CD4-positive, alpha-beta T cell treated with Interleukin-17A for 1 hour (primary cell): ENCODE results near the gene VAV1.

Experiments used
- DNase-seq: peaks from one replicate; pipeline ENCODE4 v3.0.0-alpha.2; 2020

The VAV1 gene, protein sequence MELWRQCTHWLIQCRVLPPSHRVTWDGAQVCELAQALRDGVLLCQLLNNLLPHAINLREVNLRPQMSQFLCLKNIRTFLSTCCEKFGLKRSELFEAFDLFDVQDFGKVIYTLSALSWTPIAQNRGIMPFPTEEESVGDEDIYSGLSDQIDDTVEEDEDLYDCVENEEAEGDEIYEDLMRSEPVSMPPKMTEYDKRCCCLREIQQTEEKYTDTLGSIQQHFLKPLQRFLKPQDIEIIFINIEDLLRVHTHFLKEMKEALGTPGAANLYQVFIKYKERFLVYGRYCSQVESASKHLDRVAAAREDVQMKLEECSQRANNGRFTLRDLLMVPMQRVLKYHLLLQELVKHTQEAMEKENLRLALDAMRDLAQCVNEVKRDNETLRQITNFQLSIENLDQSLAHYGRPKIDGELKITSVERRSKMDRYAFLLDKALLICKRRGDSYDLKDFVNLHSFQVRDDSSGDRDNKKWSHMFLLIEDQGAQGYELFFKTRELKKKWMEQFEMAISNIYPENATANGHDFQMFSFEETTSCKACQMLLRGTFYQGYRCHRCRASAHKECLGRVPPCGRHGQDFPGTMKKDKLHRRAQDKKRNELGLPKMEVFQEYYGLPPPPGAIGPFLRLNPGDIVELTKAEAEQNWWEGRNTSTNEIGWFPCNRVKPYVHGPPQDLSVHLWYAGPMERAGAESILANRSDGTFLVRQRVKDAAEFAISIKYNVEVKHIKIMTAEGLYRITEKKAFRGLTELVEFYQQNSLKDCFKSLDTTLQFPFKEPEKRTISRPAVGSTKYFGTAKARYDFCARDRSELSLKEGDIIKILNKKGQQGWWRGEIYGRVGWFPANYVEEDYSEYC

GRCh38 chr19:6772028-6772865 lies at the start of gene VAV1:
Gene VAV1 (plus strand): TSS chr19:6772708. CDS start chr19:6772808, 100 bp downstream.
- DNase-seq = peak; percentile 89

- DNase-seq = no peak
These were observed 49.3 kb upstream of the VAV1 start for GRCh38 chr19:6723108-6723618.

DNA sequence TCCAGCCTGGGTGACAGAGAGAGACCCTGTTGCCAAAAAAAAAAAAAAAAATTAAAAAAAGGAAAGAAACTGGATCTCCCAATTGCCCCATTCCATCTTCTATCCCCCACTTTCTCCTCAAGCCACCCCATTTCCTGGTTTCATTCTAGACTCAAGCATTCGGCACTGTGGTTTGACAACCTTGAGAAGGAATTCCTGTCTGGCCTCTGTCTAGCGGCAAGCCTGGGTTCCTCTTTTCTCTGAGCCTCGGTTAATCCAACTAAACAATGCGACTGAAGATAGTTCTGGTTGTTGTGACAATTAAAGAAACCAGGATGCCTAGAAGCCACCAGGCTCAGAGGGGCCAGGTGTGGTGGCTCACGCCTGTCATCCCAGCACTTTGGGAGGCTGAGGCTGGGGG lies 48.8 kb upstream of the VAV1 start:
- no peak for DNase-seq

GRCh38 chr19:6724631-6725492 lies 47.6 kb upstream of the VAV1 start:
- no peak for DNase-seq

DNA sequence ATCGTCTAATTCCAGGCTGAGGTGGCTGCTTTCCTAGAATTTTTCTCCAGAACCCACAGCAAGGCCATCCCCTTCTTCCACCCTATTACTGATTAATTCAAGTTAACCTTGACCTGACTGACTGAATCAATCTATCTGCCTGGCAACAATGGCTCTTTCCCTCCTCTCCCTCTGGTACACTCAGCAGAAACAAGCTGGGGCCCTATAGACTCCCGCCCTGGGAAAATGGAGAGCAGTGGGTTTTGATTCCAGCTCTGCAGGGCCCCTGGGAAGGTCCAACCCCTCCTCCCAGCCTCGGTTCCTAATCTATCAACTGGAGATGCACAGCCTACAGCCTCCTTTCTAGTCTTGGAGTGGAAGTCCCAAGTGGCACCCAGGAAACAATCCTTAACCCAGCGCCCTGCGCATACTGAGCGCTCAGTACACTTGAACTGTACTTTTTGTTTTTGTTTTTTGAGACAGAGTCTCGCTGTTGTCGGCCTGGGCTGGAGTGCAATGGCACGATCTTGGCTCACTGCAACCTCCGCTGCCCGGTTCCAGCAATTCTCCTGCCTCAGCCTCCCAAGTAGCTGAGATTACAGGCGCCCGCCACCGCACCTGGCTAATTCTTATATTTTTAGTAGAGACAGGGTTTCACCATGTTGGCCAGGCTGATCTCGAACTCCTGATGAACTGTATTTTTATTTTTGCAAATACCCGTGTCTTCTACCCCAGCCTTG lies 46.8 kb upstream of the VAV1 start:
- DNase-seq = no peak

DNA sequence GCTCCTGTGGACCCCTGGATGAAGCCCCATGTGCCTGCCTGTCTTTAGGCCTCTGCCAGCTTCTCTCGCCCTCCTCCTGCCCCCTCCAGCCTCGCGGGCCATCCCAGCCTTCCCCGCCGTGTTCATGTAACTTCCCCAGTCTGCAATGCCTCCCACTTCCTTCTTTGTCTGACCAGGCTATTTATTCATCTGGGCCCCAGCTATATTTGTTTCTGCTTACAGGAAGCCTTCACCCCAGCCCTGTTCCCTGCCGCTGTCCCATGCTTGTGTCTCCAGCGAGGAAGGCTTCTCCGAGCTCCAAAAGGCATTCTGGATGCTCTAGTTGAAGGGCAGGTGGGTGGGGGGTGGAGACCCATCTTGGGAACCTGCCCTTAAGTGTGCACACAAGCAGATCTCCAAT lies 44.2 kb upstream of the VAV1 start:
- DNase-seq = no peak

GRCh38 chr19:6729573-6730152 lies 42.8 kb upstream of the VAV1 start:
- no peak for DNase-seq

GRCh38 chr19:6730153-6730804 lies 42.2 kb upstream of the VAV1 start:
- peak; percentile 25 for DNase-seq

- DNase-seq = no peak
These were observed 41.4 kb upstream of the VAV1 start for GRCh38 chr19:6730941-6731670.

GRCh38 chr19:6731822-6732221 lies 40.7 kb upstream of the VAV1 start:
- DNase-seq = no peak

GRCh38 chr19:6732803-6733337 lies 39.6 kb upstream of the VAV1 start:
- DNase-seq = no peak

GRCh38 chr19:6733338-6734095 lies 39.0 kb upstream of the VAV1 start:
- DNase-seq = no peak

DNA sequence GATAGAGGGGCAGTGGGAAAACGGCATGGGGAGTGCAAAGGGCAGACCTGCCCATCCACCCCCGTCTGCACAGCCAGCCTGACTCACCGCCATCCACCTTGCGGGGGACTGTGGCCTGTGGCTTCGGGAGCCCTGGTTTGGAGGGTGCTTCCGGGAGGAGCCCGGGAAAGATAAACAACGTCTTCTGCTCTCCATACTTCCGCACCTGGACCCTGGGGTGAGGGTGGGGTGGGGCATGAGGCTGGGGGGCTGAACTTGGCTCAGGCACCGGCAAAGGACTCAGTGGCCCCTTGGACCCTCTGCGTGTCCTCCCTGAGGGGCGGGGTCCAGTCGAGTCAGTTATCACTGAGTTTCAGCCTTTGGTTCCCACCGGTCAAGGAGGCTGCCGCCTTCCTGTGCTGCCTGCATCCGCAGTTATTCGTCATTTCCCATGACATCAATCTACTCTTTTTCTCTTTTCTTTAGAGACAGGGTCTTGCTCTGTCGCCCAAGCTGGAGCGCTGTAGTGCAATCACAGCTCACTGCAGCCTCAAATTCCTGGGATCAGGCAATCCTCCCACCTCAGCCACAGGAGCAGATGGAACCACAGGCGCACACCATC lies 38.3 kb upstream of the VAV1 start:
- DNase-seq = no peak

GRCh38 chr19:6735181-6735911 lies 37.2 kb upstream of the VAV1 start:
- DNase-seq = no peak

DNA sequence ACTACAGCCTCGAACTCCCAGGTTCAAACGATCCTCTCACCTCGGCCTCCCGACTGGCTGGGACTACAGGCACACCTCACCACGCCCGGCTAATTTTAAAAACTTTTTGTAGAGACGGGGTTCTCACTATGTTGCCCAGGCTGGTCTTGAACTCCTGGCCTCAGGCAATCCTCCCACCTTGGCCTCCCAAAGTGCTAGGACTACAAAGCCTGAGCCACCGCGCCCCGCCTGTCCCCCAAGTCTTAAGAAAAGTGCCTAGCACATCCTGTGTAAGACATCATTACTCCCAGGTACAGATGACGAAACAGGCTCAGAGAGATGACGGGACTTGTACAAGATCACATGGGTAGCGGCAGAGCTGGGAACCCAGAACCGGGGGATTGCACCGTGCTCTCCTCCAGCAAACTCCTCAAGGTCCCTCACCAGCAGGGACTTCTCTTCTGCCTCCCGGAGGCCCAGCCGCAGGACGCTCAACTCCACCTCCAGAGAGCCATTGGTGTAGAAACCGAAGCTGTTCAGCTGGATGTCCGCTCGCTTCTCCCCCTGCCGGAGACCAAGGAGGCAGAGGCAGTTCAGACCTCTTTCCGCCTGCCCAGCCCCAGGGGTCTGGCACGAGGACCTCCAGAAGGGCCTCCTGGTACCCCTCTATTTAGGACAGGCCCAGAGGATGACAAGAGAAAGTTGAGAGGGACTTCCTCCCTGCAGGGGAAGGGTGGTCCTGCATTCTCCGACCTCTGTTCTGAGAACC lies 36.2 kb upstream of the VAV1 start:
- DNase-seq = peak; percentile 86

GRCh38 chr19:6736917-6737283 lies 35.6 kb upstream of the VAV1 start:
- no peak for DNase-seq
